GM18951 (cell line): ENCODE data around the gene ITPRID2.

Experiments
- POLR2A ChIP-seq: IDR thresholded peaks from 4 replicates; pipeline ENCODE4 v1.6.1; 2011; ENCODE audit warnings: mild to moderate bottlenecking; ENCODE audit not compliant: insufficient read length, insufficient read depth; ENCODE audit errors: extremely low read depth
- in situ Hi-C: fragments of 300-500 bp; cut with MboI; formaldehyde crosslinking; loops from one replicate; pipeline ENCODE4 v1.12.0; 2022; ENCODE audit warnings: low sequenced_read_pairs, mixed read lengths, inconsistent platforms; ENCODE audit not compliant: unreplicated experiment

ITPRID2 gene

GRCh38 chr2:181973171-181973783, 81.7 kb downstream of the ITPRID2 start:
- in situ Hi-C loops = no loop called here
- no peak for TF ChIP-seq POLR2A

GRCh38 chr2:181977661-181978350, 86.3 kb downstream of the ITPRID2 start:
- no peak for TF ChIP-seq POLR2A
- in situ Hi-C loops = no loop called here

- TF ChIP-seq POLR2A = no peak
- in situ Hi-C loops = no loop called here
These were observed 87.0 kb downstream of the ITPRID2 start for GRCh38 chr2:181978351-181979150.
